Occipital lobe (tissue), 2 donors: ENCODE data around the gene BRI3. TPM values are rescaled to one million over a fixed set of nuclear protein-coding genes. Genes with fewer than 3 reads are reported as not detected.

Source experiments
- DNase-seq: peaks from one replicate; lab custom pipeline; 2025; lab: John Stamatoyannopoulos, UW
- total RNA-seq: library from RNA; depleted of rRNA; stranded (reverse); fragments of >200 nt; gene quantifications from one replicate; pipeline ENCODE4 v1.2.3, GENCODE V29; 2014

The BRI3 gene
- total RNA-seq, 1 donor from 2014 or later, result 21.4 TPM

DNA sequence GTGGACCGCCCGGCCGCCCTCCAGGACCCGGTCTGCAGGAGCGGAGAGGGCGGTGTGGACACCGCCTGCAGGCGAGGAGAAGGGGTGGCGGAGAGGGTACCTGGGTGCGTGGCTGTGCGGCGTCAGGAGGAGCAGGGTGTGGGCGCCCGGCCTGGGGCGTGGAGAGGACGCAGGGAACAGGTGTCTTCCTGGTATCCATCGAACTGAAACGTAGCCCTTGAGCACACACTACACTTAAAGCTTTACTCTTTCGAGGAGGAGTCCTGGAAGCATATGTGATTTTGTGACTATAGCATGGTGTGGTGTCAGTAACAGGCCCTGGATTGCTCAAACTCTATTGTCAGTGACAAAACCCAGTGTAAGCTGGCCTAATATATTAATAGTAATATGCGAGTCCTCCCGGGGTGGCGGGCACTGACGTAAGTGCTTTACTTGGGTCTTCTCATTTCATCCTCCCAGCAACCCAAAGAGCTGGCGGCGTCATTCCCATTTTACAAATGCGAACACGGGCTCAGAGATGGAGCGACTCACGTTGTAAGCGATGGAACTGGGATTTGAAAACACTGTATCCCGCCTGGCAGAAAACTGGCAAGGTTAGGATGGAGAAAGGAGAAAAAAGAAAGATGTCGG, 28.9 kb upstream of the BRI3 start:
- DNase-seq, result no peak

DNA sequence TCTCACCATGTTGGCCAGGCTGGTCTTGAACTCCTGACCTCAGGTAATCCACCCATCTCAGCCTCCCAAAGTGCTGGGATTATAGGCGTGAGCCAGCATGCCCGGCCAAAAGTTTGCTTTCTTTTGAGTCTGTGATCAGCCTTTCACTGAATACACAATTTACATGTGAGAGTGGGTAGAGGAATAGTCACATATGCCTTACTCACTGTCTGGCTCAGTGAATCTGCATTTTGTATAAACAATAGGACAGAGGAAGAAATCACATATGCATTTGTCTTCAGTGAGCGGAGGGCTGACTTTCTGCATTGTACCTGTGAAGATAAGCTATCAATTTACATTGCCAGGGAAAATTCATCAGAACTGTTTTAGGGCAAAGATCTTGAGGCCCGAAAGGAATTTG, 27.0 kb upstream of the BRI3 start:
- DNase-seq, result no peak

DNA sequence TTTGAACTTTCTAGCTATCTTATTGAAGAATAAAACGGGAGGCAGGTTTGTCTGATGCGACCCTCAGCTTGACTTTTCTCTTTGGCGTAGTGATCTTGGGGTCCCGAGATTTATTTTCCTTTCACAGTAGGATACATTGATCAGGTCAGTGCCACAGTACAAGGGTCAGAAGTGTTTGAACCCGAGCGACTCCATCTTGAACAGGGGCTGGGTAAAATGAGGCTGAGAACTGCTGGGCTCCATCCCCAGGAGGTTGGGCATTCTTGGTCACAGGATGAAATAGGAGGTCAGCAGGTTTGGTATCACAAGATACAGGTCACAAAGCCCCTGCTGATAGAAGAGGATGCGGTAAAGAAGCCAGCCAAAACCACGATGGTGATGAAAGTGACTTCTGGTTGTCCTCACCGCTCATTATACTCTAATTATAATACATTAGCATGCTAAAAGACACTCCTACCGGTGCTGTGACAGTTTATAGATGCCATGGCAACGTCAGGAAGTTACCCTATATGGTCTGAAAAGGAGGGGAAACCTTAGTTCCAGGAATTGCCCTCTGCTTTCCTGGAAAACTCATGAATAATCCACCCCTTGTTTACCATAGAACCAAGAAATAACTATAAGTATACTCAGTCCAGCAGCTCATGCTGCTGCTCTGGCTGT, 26.4 kb upstream of the BRI3 start:
- DNase-seq, result no peak

DNA sequence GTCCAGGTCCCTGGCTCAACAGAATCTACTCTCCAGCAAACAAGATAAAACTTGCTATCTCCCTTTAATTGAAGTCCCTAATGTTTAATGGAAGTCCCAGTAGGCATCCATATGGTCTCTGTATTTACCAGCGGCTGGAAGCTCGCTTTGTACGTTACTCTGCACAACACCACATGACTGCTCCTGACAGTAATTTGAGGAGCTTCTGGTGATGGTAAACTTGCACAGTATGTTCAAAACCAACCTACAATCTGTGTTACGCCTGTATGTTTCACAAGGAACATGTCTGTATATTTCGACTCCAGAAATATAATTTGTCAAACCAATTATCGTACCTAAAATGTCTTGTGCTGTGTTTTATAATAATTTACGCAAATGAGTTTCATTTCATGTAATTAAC, 25.1 kb upstream of the BRI3 start:
- no peak for DNase-seq

DNA sequence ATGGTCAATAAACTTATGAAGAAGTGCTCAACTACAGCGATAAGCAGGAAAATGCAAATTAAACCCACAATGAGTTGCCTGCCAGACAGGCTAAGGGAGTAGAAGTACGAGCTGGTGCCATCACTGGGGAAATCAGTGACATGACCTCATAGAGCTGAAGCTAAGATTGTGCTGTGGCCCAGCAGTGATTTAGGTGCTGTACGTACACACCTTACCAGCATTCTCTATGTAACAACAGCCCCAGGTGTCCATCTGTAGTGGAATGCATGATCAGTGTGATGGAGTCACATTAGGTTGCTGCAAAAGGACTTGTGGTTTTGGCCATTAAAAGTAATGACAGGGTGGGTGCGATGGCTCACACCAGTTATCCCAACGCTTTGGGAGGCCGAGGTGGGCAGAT, 23.8 kb upstream of the BRI3 start:
- no peak for DNase-seq

DNA sequence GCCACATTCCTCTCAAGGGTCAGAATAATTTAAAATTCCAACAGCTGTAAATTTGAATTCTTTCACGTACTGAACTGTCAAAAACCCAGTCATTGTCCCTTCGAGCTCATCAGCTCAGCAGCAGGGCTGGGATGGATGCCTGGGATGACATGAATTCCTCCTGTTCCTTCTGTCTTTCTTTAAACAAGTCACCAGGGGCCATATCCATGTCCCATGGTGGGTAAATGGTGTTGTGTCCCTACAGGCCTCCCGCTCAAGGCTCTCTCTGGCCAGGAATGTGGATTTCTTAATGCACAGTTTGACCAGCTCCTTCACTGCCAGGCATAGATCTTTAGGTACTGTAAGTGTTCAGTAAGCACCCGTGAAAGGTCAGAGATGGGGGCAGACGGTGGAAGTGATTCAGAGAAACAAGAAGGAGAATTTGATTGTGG, 15.6 kb upstream of the BRI3 start:
- DNase-seq, result no peak

DNA sequence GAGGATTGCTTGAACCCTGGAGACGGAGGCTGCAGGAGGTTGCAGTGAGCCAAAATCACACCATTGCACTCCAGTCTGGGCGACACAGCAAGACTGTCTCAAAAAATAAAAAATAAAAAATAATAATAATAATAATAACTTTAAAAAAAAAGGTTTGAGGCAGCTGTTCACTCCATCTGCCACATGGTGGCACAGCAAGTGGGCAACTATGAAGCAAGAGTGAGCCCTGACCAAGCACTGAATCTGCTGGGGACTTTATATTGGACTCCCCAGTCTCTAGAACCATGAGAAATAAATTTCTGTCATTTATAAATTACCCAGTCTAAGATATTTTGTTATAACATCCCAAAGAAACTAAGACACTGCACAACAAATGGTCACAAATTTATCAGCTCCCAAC, 14.6 kb upstream of the BRI3 start:
- DNase-seq, result no peak

DNA sequence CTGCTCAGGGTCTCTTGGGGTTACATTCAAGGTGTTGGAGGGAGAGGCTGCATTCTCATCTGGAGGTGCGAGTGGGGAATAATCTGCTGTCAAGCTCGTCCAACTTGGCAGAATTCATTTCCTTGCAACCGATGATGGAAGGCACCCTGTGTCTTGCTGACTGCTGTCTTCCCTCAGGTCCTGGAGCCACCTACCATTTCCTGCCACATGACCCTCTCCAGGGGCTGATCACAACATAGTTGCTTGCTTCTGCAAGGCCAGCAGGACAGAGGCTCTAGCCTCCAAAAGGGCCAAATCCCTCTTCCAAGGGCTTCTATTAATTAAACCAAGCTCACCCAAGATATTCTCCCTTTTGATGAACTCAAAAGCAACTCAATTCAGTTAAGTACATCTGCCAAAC, 14.2 kb upstream of the BRI3 start:
- no peak for DNase-seq

DNA sequence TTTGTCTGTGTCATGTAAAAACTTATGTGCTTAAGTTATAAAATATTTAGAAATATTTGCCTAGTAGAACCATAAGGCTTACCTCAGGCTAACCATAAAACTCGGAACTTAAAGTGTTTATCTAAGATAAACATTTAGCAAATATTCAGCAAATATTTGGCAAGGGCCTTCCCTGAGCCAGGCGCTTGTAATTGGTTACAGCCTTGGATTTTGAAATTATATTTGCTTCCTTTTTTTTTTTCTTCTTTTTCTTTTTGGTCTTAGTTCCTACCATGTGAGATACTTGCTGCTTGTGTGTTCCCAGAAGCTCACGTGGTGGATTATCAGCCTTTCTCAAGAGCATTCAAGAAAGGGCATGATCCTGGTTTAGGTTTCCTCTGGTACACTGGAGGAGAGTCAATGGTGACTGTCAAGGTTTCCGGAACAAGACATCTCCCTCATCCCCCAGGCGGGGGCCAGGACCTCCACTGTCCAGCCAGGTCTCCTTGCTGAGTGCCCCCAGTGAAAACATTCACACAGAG, 5.2 kb upstream of the BRI3 start:
- no peak for DNase-seq

DNA sequence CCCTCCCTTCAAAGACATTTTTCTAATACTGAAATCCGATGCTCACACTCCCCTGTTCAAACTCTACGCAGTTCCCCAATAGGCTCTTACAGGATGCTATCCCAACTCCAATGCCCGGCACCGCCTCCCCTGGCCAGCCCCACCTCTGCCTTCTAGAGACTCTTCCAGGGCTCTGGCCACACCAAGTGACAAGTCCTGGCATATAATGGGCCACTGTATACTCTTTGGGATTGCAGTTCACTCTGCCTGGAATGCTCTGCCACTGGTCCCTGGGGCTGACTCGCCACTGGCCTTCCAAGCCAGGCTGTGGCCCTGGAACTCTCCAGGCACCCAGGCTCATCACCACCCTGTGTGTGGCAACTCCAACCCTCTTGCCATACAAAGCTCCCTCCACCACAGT, 3.1 kb upstream of the BRI3 start:
- DNase-seq, result no peak

DNA sequence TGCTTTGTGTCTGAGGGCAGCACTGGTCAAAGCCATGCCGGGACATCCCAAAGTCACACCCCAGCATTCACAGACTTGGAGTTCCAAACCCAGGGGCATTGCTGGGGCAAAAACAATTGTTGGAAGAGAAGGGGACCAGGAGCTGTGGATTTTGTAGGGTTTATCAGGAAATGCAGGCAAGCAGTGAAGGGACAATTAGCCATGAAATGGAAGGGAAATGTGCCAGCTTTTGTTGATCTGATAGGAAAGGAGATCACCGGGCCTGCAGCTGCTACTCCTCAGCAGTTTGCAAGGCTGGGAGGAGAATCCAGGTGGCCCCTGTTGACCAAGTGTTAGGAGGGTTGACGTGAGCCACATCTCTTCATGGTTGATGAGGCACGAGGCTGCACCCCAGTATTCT, 2.5 kb upstream of the BRI3 start:
- DNase-seq, result no peak

DNA sequence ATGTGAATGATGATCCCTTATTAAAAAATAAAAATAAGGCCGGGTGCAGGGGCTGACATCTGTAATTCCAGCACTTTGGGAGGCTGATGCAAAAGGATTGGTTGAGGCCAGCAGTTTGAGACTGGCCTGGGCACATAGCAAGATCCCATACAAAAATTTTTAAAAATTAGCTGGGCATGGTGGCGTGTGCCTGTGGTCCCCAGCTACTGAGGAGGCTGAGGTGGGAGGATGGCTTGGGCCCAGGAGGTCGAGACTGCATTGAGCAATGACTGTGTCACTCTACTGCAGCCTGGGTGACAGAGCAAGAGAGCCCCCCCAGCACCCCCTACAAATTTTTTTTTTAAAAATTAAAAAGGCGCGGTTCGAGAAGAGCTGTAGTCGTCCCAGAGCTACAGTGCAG, 1.2 kb upstream of the BRI3 start:
- no peak for DNase-seq

DNA sequence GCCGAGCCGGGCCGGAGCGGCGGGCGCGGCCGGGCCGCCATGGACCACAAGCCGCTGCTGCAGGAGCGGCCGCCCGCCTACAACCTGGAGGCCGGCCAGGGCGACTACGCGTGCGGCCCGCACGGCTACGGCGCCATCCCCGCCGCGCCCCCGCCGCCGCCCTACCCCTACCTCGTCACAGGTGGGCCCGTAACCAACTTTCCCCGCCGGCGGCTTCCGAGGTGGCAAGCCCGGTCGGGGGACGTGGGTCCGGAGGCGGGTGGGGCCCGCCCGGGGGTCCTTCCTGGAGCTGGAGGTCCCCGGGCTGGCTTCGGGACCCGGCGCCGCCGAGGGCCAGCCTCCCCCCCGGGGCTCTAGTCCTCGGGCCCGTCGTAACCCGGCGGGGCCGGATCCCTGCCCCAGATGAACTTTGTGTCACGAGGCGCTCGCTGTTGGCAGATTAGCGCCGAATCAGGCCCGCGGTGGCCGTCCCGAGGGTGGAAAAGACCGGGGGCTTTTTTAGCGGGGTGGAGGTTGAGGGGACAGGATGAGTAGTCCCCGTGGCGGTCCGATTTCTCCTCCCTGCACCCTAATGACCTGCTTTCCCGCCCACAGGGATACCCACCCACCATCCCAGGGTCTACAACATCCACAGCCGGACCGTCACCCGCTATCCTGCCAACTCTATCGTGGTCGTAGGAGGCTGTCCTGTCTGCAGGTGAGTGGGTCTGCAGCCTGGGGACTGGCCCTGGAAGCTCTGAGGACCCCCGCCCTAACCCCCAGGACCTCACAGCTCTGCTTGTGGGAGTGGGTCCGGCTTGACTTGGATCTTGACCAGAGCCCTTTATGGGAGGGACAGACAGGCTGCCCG, 496 bp downstream of the BRI3 start:
- DNase-seq, result no peak

DNA sequence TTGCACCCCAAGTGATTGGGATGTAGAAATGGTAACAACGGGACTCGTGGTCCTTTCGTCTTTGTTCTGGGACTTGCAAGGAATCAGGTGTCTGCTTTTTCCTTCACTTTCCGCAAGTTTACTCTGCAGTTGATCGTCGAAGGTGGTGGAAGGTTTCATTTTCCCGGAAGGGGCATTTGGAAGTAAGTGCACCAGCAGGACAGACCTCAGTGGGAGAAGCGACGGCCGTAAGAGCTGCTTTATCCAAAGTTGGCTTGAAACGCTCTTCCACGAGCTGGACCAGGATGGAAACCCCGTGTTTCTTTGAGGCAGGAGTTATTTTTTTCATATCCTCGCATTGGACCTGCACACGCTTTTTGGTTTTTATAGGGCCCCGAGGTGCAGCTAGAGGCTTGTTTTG, 1.2 kb downstream of the BRI3 start:
- DNase-seq, result no peak

DNA sequence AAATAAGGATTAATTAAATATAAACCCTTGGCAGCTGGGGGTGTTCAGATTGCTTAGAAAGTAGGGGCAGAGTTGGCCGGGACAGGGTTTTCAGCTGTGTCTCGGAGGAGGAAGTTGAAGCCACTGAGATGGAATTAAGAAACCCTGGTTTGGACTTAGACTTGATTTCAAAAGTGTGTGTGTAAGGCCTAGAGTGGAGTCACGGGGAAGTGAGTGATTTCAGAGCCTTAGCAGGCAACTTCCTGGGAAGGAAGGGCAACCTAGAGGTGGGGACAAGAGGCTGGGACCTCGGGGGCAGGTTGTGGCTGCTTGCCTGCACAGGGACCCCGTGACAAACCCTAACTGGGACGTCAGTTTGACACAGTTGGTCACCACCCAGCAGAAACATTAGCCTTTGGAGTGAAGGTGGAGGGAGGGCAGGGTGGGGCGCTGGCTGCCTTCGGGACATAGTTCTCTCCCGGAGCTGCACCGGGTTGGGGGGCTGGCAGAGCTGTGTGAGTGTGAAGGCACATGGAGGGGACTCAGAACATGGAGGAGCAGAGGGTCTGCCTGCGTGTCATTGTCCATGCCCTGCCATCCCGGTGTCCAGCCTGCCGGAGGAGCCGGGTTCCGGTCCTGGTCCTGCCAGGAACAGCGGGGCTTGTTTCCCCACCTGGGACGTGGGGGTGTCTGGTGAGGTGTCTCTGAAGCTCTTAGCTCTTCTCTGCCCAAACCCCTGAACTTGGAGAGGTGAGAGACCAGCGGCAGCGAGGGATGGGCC, 1.8 kb downstream of the BRI3 start:
- no peak for DNase-seq

DNA sequence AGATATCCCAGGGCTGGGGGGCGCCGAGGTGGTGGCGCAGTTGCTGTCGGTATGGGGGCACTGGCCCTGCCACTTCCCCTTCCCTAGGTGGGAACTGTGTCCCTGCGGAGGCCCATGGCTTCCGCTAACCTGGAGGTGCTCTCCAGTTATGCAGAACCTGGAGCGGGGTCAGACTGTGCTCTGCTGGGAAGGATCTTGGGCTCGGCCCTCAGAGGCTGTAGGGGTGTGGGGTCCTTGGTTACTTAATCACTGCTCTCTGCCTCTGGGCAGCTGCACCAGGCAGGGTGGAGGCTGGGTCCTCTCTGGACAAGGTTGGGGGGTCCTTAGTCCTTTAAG, 2.4 kb downstream of the BRI3 start:
- DNase-seq, result no peak

DNA sequence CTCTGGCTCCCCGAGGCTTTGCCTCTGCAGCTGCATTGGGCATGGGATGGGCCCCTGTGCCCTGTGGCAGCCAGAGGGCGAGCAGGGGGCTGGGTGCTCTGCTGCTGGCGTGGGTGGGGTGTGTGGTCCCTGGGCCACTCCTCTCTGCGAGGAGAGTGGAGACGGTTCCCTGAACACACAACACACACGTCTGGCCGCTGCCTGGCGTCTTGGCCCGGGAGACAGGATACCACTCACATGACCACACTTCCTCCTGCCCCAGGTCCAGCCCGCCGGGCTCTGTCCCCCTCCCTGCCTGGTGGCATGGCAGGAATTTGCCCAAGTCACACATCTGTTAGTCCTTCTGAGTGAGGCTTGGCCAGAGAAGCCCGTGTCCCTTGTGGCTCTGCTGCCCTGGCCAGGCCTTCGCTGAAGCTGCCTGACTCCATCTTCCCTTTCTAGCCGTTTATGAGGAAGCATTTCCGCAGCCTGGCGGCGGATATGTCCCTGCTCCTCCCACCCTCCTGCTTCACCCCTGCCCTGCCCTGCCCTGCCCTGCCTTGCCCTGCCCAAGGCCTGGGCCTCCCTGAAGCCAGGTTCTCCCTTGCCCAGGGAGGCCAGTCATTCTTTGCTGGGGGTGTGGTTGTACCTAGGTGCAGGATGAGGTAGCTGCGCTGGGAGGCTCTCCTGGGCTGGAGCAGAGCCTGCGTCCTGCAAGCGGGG, 3.0 kb downstream of the BRI3 start:
- peak; percentile 21 for DNase-seq

DNA sequence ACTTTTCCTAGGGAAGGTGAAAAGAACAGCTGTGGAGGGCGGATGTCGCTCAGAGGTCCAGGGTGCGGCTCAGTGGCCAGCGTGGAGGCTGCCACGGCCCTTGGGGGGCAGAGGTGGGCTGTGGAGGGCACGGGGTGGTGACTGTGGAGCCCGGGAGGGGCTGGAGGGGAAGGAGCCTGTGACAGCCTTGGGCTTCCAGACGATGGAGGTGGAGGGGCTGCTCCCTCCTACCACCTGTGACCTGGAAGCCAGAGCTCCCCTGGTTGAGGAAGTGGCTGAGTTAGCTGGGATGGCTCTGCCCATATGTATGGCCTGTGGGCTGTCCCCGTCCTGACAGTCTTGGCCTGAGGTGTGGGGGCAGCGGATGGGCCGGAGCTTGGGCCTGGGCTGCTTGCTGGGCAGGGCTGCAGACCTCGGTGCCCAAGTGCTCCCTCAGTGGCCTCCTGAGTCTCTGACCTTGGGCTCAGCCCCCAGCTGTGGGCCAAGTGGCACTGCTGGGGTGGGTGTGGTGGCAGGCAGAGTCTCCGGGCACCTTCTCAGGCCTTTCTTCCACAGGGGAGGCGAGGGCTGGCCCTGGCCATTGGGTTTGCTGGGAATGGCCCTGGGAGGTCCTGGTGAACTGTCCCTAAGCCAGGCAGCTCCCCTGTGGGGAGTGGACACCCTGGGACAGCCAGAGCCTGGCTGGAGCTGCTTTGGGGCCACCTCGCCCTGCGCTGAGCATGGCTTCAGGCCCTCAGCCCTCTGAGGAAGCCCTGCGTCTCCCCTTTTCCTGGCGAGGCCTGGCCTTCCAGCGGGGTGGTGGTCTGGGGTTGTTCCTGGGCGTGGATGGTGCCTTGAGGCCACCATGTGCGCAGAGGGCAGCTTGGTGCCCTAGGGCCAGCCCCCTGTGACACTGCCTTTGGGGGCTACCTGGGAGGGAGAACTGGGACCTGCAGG, 3.9 kb downstream of the BRI3 start:
- no peak for DNase-seq

DNA sequence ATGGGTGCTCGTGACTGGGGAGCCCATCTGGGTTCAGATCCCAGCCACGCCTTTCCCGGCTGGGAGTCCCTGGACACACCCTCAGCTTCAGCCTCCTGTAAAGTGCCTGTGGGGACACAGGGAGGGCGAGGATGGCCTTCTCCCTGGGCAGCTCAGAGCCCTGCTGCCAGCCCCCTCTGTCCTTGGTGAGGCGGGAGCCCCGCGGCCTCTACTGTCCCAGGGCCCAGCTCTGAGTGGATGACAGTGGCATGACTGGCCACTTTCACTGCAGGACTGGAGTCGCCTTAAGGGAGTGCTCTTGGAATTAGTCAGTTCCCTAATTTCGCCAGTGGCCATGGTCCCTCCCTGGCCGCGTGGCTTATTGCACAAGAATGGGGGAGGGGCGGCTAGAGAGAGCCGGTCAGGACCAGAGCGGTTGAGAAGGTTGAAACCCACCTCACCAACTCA, 4.6 kb downstream of the BRI3 start:
- DNase-seq, result peak; percentile 21
